Measurements from ENCODE around the gene MAPK12.

GRCh38 chr22:50283821-50284220 is 22.3 kb upstream of the MAPK12 start:
- no peak for TF ChIP-seq RFX5 (IDR thresholded peaks at IDR 0.05; ENCODE audit: low read depth, low read length)
- TF ChIP-seq USF1 (IDR thresholded peaks at IDR 0.05; ENCODE audit: borderline replicate concordance, extremely low read length, insufficient read depth, low read depth, low read length): no peak
- TF ChIP-seq POLR2AphosphoS5 (IDR thresholded peaks at IDR 0.05; ENCODE audit: low read length): no peak
- no peak for TF ChIP-seq EED (IDR thresholded peaks at IDR 0.05; ENCODE audit: low read depth)
- no peak for TF ChIP-seq JUND (IDR thresholded peaks at IDR 0.05; ENCODE audit: low read depth, low read length)
- no peak for TF ChIP-seq MXI1 (IDR thresholded peaks at IDR 0.05; ENCODE audit: low read depth, low read length)
- TF ChIP-seq IRF3 (IDR thresholded peaks at IDR 0.05): no peak
- no peak; the same call in 1 of the 2 replicates for TF ChIP-seq POLR2A (IDR thresholded peaks at IDR 0.05; ENCODE audit: low read depth, low read length)
- no peak for TF ChIP-seq ZZZ3 (IDR thresholded peaks at IDR 0.05; ENCODE audit: control insufficient read depth, insufficient read length, low read depth)
- no peak for TF ChIP-seq CTCF (IDR thresholded peaks at IDR 0.05 in 2 of 3, conservative IDR thresholded peaks at IDR 0.05 in 1 of 3; ENCODE audit: control insufficient read depth in 2 of 3, extremely low read depth in 1 of 3, insufficient read depth in 1 of 3, low read depth in 3 of 3, low read length in 3 of 3)
- TF ChIP-seq WRNIP1 (IDR thresholded peaks at IDR 0.05; ENCODE audit: borderline replicate concordance, low read depth, low read length): no peak
- TF ChIP-seq RELA (IDR thresholded peaks at IDR 0.05; ENCODE audit: borderline replicate concordance, partially characterized antibody): no peak
